C1 segment of cervical spinal cord (tissue), 14 donors: ENCODE measurements around the gene ENG.

Source experiments
- DNase-seq, 14 donors: peaks; one replicate each; lab custom pipeline; 2025; lab: John Stamatoyannopoulos, UW

The ENG gene

DNA sequence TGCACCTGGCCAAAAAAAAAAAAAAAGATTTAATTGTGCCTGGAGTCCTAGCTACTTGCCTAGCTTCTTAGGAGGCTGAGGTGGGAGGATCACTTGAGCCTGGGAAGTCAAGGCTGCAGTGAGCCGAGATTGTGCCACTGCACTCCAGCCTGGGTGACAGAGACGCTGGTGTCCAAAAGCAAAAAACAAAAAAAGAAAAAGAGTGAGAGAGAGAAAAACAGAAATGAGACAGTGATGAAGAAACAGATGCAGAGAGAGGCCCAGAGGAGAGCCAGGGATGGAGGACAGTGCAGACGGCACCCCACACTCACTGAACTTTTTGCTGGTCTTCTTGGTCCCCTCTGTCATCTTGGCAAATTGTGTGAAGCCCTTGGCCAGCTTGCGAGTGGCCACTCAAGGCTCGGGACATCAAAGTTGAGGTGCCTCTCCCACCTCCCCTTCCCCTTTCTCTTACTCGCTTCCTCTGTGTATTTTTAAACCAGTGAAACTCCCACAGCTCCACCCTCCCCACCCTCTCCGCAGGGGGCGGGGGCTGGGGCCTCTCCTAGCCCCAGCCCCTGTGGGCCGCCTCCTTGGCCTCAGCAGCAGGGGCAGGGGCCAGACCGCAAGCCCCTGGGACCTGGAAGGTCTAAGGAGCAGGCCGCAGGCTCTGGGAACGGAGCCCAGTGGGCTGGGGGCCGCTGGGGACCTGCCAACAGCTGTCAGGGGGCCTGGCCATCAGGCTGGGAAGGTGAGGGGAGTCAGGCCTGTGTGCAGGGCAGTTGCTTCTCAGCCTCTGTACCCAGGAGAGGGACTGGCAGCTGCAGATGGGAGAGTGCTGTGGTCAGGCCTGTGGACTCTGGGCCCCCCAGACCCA lies 76.0 kb downstream of the ENG start, which contains the start of gene SH2D3C:
Gene SH2D3C (minus strand): TSS at position 387 of the 856 bp plus-strand sequence. CDS start 39 bp downstream, at position 348.
- DNase-seq: peak in 4 of 14 donors; percentile 17 to 40 (median 21)

DNA sequence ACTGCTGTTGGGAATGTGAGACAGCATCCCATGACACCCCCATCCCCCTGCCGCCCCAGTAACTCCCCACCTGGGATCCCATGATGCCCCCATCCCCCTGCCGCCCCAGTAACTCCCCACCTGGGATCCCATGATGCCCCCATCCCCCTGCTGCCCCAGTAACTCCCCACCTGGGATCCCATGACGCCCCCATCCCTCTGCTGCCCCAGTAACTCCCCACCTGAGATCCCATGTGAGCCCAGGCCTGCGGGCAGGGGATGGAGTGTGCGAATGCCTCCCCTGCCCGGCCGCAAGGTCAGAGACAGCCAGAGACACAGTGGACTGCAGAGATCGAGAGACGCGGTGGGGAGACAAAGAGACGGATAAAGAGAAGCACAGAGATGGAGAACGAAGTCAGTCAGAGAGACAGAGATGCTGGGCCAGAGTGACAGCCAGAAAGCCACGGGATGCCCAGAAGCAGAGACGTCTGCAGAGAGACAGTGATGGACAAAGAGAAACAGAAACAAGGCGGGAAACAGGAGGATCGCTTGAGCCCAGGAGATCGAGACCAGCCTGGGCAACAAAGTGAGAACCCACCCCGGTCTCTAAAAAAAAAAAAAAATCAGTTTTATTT lies 77.0 kb downstream of the ENG start:
- no peak for DNase-seq

DNA sequence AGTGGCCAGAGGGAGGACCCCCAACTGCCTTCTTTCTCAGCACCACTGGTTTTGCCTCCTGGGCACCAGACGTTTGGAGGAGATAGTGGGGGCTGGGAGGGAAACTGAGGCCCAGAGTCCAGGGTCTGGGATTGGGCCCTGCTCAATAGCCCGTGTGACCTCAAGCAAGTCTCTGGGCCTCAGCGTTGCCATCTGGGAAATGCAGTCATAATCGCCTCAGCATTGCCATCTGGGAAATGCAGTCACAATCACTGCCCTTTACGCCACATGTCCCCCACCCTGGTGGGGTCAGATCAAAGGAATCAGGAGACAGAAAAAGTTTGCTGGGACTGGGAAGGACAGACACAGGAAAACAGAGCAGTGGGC lies 77.6 kb downstream of the ENG start:
- DNase-seq: no peak

DNA sequence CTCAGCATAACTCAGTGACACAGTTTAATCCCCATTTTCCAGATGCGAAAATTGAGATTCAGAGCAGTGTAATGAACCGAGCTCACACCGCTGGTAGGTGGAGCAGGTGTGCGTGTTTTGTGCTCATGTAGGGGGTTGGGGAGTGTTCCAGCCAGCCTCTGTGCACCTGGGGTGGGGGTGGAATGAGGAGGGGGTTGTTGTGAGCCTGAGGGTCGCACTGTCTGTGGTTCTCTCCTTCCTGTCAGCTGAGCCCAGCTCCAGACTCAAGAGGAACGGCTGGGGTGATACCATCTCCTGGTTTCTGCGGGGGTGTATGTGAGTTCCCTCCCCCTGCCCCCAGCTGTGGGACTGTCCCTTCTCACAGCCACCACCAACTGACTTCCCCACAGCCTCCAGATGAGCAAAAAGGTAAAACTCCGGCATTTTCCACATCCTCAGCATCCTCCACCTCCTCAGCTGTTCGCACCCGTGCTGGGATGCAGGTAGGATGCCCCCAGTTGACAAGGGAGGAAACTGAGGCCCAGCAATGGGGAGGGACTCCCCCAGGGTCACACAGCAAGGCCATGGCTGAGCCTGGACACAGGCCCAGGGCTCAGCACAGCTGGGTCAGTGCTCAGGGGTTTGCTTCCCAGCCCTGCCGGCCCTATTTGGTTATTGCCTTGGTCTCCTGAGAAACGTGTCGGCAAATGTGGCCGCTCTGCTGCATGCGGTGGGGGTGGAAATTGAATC lies 78.1 kb downstream of the ENG start:
- peak in 5 of 14 donors; percentile 18 to 37 (median 28) for DNase-seq

DNA sequence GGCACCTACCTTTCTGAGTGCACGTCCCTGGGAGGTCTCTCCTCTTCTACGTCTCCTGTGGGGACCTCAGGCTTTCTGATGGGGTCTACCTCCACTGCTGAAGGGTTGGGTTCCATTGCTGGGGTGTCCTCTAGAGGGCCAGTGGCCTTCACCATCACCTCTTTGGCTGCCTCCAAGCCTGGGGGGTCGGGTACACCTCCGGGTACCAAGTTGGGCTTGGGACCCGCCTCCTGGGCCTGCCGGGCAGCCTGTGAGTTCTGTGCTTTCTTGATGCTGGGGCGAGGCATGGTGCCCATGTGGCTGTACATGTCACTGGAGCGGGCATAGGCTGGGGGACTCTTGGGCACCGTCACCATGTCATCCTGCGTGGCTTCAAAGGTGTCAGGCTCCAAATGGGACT lies 80.5 kb downstream of the ENG start:
- DNase-seq: no peak

DNA sequence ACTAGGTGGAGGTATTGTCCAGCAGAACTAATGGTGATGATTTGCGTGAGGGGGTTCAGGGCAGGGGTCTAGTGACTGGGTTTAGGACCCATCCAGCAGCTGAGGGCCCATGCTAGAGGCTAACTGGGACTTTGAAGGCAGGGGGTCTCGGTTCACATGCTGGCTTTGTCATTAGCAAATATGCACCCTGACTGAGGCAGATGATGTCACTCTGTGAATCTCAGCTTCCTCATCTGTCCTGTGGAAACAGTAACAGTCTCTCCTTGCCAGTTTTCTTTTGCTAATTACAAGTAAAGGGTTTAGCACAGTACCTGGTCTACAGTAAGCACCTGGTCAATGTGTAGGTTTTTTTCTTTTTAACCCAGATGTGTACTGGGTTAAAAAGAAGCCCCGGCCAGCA lies 81.2 kb downstream of the ENG start:
- no peak for DNase-seq

DNA sequence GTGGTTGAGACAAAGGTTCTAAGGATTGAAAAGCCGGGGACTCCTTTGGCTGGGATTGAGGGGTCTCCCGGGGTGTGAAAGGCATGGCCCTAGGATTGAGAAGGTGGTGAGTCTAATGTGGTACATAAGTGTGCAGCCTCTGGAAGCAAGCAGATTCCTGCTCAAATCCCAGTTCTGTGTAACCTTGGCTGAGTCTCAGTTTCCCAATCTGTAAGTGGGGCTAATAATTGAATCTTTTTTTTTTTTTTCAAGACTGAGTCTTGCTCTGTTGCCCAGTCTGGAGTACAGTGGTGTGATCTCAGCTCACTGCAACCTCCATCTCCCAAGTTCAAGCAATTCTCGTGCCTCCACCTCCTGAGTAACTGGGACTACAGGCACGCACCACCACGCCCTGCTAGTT lies 81.9 kb downstream of the ENG start:
- no peak for DNase-seq

DNA sequence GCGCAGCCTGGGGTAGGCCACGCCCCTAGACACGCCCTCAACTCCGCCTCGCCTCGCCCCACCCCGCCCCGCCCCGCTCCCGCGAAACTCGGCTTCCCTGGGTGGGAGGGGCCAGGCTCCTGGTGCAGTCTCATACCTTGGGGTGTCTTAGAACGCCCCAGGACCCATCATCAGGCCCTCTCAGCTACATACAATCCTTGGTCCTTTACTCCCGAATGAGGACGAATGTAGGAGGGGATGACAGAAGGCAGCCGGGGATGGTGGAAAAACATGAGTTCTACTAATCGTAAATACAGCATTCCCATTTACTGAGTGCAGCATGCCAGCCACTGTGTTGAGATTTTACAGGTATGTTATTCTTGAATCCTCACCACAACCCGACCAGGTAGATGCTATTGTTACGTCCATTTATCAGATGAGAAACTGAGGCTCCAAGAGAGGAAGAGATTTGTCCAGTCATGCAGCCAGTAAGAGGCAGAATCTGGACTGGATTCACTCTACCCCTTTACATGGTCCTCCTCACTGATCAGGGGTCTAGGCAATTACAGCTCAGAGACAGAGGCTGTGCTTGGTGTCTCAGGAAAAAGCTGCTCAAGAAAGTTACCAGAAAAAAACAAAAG lies 82.8 kb downstream of the ENG start:
- no peak for DNase-seq

DNA sequence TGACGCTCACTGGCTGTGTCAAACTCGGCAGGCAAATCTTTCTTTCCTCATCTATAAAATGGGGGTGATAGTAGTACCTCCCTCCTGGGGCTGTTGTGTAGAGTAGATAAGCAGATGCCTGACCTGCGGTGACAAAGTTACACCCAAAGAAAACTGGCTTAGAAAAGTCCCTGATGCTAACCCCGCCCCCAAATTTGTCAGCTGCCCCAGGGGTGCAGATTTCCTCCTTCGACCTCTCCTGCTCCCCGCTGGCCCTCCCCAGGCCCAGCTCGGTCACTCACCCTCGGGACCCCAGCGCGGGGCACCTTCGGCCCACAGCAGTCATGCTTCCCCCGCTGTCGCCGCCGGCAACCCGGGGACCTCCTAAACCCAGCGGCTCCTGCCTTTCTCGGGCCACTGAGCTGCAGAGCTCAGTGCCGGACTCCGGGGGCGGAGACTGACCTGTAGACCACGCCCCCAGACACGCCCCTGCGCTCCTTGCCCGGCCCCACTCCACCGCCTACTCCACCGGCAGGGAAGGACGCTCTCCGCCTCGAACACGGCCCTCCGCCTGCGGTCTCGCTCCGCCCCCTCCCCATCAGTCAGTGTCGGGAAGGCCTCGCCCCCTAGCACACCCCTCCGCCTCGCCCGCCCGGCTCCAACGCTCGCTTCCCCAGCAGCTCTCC lies 83.4 kb downstream of the ENG start:
- peak; percentile 42 to 94 (median 83) for DNase-seq

DNA sequence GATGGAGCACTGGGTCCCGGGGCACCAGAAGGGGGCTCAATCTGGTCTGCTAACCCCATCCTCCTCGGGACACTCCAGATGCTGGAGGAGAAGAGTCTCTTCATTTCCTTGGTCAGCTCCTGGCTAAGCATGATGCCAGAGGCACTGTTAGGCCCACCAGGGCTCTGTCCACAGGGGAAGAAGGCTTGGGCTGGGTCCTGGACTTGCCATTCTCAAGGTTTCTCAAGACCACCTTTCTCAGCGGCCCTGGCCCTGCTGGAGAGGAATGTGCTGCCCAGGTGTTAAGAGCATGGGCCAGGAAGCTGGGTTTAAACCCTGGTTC lies 83.9 kb downstream of the ENG start:
- no peak for DNase-seq

DNA sequence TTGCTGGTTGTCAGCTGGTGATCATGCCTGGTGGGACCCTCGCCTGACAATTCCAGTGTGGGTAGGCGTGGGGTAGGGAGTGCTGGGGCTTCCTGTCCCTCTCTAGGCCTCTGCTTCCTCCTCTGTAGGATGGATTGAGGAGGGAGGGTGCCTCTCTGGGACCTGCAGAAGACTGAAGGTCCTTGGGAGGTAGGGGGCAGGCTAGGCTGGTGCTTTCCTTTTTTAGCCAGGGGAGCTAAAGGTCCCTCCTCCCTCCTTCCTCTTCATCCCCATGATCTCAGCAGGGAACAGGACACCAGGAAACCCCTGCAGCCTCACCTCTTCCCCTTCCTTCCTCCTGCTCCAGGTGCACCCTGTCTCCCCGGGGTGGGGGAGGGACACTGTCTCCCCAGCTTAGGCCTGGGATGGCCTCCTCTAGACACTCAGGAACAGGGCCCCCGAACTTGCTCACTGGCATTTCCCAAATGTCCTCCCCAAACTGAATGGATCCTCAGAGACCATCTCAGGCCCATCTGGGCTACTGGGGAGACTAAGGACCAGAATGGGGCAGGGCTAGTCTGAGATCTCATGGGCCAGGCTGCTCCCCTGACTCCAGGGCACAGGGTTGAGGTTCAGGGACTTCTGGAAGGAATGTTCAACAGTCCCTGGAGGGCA lies 84.4 kb downstream of the ENG start:
- no peak for DNase-seq

DNA sequence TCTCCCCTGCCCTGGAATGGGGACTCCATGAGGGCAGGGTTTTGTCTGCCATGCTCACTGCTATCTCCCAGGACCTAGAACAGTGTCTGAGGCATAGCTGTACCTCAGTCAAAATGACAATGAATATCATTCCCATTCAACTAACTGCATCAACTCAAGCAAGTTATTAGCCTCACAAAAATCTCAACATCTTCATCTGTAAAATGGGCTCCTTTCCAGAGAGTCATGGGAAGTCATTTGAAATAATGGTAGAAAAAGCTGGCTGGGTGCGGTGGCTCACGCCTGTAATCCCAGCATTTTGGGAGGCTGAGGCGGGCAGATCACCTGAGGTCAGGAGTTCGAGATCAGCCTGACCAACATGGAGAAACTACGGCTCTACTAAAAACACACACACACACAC lies 85.4 kb downstream of the ENG start:
- DNase-seq: no peak

DNA sequence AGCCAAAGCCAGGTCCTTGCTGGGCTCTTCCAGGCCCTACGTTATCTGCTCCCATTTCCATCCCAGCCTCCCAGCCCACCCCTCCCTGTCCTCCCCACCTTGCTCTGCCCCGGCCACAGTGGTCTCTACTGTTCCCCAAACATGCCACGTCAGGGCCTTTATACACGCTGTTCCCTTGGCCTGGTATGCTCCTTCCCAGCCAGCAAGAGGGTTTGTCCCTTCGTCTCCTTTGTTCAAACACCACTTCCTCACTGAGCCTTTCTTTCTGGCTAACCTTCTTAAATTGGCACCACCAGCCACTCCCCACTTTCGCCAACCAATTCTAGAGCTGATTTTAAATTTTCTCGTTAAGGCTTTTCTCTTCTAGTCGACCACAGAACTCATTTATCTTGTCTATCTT lies 85.8 kb downstream of the ENG start:
- no peak for DNase-seq

DNA sequence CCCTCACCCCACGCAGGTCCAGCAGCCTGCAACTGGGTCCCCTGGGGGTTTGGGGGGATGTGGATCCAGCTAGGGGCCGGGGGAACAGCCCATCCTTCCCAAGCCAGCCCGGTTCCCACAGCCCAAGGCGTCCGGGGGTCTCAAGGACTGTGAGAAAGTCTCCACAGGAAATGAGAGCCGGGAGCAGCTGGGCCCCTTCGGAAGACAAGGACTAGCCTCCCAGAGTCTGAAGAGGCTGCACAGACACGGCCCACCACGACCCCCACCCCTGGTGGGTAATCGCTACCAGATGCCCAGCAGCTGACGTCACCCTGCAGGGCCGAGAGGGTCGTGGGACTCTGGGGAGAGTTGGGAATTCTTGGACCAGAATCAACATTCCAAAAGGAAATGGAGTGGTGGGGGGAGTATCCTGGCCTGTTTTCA lies 86.5 kb downstream of the ENG start:
- no peak for DNase-seq

DNA sequence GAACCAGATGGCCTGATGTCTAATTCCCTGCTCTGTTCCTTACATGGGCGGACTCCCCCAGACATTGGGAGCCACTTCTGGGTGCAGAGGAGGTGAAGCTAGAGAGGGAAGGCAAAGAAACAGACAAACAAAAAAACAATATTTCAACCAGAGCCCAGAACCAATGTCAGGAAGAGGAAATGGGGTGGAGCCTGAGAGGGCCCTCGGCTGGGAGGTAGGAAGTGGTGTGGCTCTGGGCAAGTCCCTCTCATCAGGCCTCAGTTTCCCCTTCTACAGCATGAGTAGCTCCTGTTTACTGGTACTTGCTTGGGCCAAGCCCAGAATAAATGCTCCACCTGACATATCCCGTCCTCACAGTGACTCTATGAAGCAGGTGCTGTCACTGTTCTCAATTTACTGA lies 87.0 kb downstream of the ENG start:
- no peak for DNase-seq

DNA sequence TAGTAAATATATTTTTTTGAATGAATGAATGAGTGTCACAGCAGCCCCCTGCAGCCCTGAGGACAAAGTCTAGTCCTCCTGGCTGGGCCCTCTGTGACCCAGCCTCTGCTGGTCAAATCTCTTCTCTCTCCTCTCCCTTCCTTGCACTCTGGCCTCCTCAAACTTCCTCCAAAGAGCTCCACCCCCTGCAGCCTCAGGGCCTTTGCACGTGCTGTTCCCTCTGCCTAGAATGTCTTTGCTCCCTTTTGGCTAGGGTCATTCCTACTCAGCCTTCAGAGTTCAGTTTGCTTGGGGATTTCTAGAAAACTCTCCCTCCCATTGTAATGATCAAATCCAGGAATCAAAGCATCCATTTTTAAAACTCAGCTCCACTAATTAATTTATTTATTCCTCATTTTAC lies 89.0 kb downstream of the ENG start:
- no peak for DNase-seq
